ENCODE results near the gene TMEM100.
"Not testable (repeated sequence)": the region's sequence is repeated elsewhere in the genome, so short reads cannot be mapped to it uniquely, and the experiment has no call there.

The TMEM100 gene

GRCh38 chr17:55687037-55687436 lies 35.6 kb downstream of the TMEM100 start:
- DNase-seq (ENCODE audit: low spot score) = no peak

- no peak for DNase-seq (ENCODE audit: low spot score)
Observed at GRCh38 chr17:55683550-55684315, 38.9 kb downstream of the TMEM100 start.

- no peak for DNase-seq (ENCODE audit: low spot score)
Observed at GRCh38 chr17:55681342-55681700, 41.3 kb downstream of the TMEM100 start.

- DNase-seq (ENCODE audit: low spot score) = no peak
Observed at GRCh38 chr17:55680686-55681341, 41.9 kb downstream of the TMEM100 start.

GRCh38 chr17:55677446-55677845 lies 45.2 kb downstream of the TMEM100 start:
- DNase-seq (ENCODE audit: low spot score) = no peak

- DNase-seq (ENCODE audit: low spot score) = no peak
Observed at GRCh38 chr17:55676274-55676673, 46.4 kb downstream of the TMEM100 start.

- no peak for DNase-seq (ENCODE audit: low spot score)
Observed at GRCh38 chr17:55673743-55674506, 48.7 kb downstream of the TMEM100 start.

- no peak for DNase-seq (ENCODE audit: low spot score)
Observed at GRCh38 chr17:55672585-55673501, 49.8 kb downstream of the TMEM100 start.

GRCh38 chr17:55672010-55672409 lies 50.7 kb downstream of the TMEM100 start:
- DNase-seq (ENCODE audit: low spot score) = not testable (repeated sequence)
